ENCODE measurements around the gene VEZF1. TPM values are rescaled to one million over a fixed set of nuclear protein-coding genes. Genes with fewer than 3 reads are reported as not detected.

Gene VEZF1
- total RNA-seq, 1 experiment from 2014 or later = 78.1 TPM

- ChIA-PET POLR2A (ENCODE audit: unreplicated experiment) (interaction anchor here (0.5 to 1.3 kb wide), 8 partner anchors 12 to 1353 kb away, joined by 3 to 12 read pairs (median 4); partner anchors contain the start of genes NOG and TRIM25), CTCF (interaction anchor here (0.6 to 3.1 kb wide), 8 partner anchors 9 to 72 kb away, joined by 3 to 12 read pairs (median 4); partner anchors contain the start of gene CUEDC1)
- intact Hi-C loops (cut with micrococcal nuclease) = no loop called here
- BruUV-seq (replicated peaks) = no TSS peak
- H3K9me2 ChIP-seq (replicated peaks; ENCODE audit: low read length) = no peaks in the 10 kb centered on the region
- no peaks in the 10 kb centered on the region for H4K20me1 ChIP-seq (ENCODE audit: low read length)
- peak overlapping the region; percentile 55 for H3K4me3 ChIP-seq (ENCODE audit: low read length)
- H3K4me2 ChIP-seq (ENCODE audit: low read length) = peak overlapping the region; percentile 84
- peaks cover 18% of the 10 kb centered on the region for H3F3A ChIP-seq (ENCODE audit: low read length, unreplicated experiment)
- no peaks in the 10 kb centered on the region for H3K27me3 ChIP-seq (ENCODE audit: low read length)
- H3K79me2 ChIP-seq (ENCODE audit: low read length) = peaks cover 83% of the 10 kb centered on the region
- peaks cover 74% of the 10 kb centered on the region for H3K4me1 ChIP-seq (ENCODE audit: insufficient read depth, low read length)
- H3K9ac ChIP-seq (ENCODE audit: low read length) = peak overlapping the region; percentile 72
- peak; percentile 75 for DNase-seq
- no peak for TF ChIP-seq EZH2 (IDR thresholded peaks at IDR 0.05; ENCODE audit: low read length, unreplicated experiment)
- TF ChIP-seq EZH2phosphoT487 (IDR thresholded peaks at IDR 0.05; ENCODE audit: borderline replicate concordance, low read length) = no peak
- no peak for TF ChIP-seq CTCF (conservative IDR thresholded peaks at IDR 0.05; ENCODE audit: low read depth, low read length)
- peak; percentile 18 for ATAC-seq
- peak overlapping the region; percentile 11 for H2AFZ ChIP-seq (ENCODE audit: low read length)
- no peaks in the 10 kb centered on the region for H3K36me3 ChIP-seq (ENCODE audit: low read depth, low read length)
- no peaks in the 10 kb centered on the region for H3K9me3 ChIP-seq (ENCODE audit: low read length)
- peak overlapping the region; percentile 98 for H3K27ac ChIP-seq (ENCODE audit: low read length)
Observed at GRCh38 chr17:57946798-57947358, 41.2 kb downstream of the VEZF1 start.

- POLR2A ChIA-PET (ENCODE audit: unreplicated experiment) = interaction anchor here (0.6 to 0.8 kb wide), 3 partner anchors 9 to 46 kb away, joined by 4 to 11 read pairs (median 6); partner anchors contain the start of gene CUEDC1
- Histone ChIP-seq H3K79me2 (ENCODE audit: low read length) (peaks cover 83% of the 10 kb centered on the region), H3K36me3 (ENCODE audit: low read depth, low read length) (no peaks in the 10 kb centered on the region), H3K9ac (ENCODE audit: low read length) (peak overlapping the region; percentile 72), H3K4me1 (ENCODE audit: insufficient read depth, low read length) (peaks cover 74% of the 10 kb centered on the region), H3K4me3 (ENCODE audit: low read length) (peak overlapping the region; percentile 55), H2AFZ (ENCODE audit: low read length) (peak overlapping the region; percentile 11), H4K20me1 (ENCODE audit: low read length) (no peaks in the 10 kb centered on the region), H3K4me2 (ENCODE audit: low read length) (peak overlapping the region; percentile 84), H3F3A (ENCODE audit: low read length, unreplicated experiment) (peaks cover 18% of the 10 kb centered on the region), H3K27ac (ENCODE audit: low read length) (peak overlapping the region; percentile 98), H3K27me3 (ENCODE audit: low read length) (no peaks in the 10 kb centered on the region), H3K9me3 (ENCODE audit: low read length) (no peaks in the 10 kb centered on the region), H3K9me2 (replicated peaks; ENCODE audit: low read length) (no peaks in the 10 kb centered on the region)
- TSS peak; percentile 9 for BruUV-seq (replicated peaks)
- ATAC-seq (no peak), DNase-seq (no peak)
- CTCF ChIA-PET = interaction anchor here (0.6 to 3.1 kb wide), 7 partner anchors 11 to 86 kb away, joined by 3 to 10 read pairs (median 3); no protein-coding TSS in a partner anchor
- TF ChIP-seq EZH2 (IDR thresholded peaks at IDR 0.05; ENCODE audit: low read length, unreplicated experiment) (no peak), CTCF (conservative IDR thresholded peaks at IDR 0.05; ENCODE audit: low read depth, low read length) (no peak), EZH2phosphoT487 (IDR thresholded peaks at IDR 0.05; ENCODE audit: borderline replicate concordance, low read length) (no peak)
- intact Hi-C loops (cut with micrococcal nuclease) = no loop called here
Observed at GRCh38 chr17:57945996-57946797, 41.9 kb downstream of the VEZF1 start.
